ENCODE results near the gene ALPI.
"Not testable (repeated sequence)": the region's sequence is repeated elsewhere in the genome, so short reads cannot be mapped to it uniquely, and the experiment has no call there.

The ALPI gene

GRCh38 chr2:232455426-232456255, at the start of gene ALPI:
ALPI (plus strand) TSS chr2:232456153; CDS start chr2:232456200, 47 bp downstream.
- no peak for DNase-seq

- DNase-seq, result no peak
Observed at GRCh38 chr2:232406556-232407310, 49.2 kb upstream of the ALPI start, which contains the start of gene ALPG. ALPG (plus strand) TSS chr2:232406844; CDS start chr2:232406895, 51 bp downstream.

DNA sequence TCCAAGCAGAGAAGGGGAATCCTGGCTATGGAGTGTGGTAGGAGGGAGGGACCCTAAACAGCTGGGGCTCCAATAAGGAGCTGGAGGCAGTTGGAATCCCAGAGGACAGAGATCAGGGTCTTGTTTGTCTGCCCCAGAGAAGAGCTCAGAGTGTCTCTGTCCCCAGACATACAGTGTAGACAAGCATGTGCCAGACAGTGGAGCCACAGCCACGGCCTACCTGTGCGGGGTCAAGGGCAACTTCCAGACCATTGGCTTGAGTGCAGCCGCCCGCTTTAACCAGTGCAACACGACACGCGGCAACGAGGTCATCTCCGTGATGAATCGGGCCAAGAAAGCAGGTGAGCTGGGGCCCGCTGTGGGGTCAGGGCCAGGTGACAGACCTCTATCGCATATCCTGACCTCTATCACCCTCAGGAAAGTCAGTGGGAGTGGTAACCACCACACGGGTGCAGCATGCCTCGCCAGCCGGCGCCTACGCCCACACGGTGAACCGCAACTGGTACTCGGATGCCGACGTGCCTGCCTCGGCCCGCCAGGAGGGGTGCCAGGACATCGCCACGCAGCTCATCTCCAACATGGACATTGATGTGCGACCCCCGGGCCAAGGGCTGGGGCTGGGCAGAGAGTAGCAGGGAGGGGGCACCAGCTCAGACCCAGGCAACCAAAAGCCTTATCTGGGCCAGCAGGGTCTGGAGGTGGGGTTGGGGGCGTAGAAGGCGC, 48.4 kb upstream of the ALPI start:
- not testable (repeated sequence) for DNase-seq

DNA sequence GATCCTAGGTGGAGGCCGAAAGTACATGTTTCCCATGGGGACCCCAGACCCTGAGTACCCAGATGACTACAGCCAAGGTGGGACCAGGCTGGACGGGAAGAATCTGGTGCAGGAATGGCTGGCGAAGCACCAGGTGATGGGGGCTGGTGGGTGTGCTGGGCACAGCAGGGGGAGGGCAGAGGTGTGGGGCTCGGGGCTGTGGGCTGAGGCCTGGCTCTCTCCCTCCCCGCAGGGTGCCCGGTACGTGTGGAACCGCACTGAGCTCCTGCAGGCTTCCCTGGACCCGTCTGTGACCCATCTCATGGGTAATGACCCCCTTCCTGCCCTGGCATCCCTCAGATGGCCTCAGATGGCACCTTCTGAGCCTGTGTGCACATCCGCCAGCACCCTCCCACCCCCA, 47.7 kb upstream of the ALPI start:
- not testable (repeated sequence) for DNase-seq

DNA sequence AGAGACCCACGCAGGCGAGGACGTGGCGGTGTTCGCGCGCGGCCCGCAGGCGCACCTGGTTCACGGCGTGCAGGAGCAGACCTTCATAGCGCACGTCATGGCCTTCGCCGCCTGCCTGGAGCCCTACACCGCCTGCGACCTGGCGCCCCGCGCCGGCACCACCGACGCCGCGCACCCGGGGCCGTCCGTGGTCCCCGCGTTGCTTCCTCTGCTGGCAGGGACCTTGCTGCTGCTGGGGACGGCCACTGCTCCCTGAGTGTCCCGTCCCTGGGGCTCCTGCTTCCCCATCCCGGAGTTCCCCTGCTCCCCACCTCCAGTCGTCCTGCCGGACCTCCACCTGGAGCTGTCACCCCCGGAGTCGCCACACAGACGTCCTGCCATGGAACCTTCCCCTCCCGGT, 46.3 kb upstream of the ALPI start:
- not testable (repeated sequence) for DNase-seq

DNA sequence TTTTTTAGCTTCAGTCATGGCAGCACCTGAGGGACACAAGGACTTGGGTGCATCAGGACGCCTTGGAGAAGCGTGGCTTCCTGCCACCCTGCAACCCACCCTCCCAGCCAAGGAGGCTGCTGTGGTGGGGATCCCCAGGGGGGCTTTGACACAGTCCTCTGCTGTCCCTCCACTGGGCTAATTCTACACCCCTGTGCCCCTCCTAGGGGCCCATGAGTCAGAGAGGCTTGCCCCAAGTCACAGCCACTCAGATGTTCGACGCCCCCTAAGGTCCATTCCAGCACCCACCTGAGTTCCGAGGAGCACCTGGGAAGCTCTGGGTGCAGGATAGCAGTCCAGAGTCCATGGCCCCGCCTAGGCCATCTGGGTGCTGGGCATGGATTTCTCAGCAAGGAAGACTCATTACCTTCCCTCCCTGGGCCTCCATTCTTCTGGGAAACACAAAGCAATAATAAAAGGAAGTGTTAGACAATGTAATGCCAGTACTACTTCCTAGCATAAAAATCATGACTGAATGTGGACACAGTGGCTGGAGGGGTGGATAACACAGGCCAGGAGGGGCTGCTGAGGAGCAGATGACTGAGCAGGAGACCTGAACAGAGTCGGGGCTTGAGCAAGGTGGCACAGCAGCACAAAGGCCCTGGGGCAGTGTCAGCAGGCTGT, 45.6 kb upstream of the ALPI start:
- no peak for DNase-seq

DNA sequence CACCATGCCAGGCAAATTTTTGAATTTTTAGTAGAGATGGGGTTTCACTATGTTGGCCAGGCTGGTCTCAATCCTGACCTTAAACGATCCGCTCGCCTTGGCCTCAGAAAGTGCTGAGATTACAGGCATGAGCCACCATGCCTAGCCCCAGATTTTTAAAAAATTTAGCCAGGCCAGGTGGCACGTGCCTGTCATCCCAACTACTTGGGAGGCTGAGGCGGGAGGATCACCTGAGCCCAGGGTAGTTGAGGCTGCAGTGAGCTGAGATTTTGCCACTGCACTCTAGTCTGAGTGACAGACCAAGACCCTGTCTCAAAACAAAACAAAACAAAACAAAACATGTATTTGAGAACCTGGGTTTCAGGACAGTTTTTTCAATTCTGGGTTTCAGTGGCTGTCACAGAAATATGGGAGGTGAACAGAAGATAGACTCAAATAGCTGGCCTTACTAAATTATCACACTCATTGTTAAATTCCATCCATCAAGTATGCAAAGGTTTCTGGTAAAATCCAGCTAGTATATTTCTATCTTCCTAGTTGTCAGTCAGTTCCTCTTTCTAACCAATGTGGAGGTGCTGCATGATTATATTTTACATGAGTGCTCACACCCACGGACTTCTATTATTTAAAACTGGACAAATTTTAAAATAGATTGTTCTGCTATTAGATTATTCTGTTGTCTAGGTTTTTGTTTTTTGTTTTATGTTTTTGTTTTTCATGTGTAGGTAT, 43.9 kb upstream of the ALPI start:
- no peak for DNase-seq

GRCh38 chr2:232412986-232413385, 43.0 kb upstream of the ALPI start:
- DNase-seq, result no peak

GRCh38 chr2:232415138-232415690, 40.7 kb upstream of the ALPI start:
- no peak for DNase-seq

DNA sequence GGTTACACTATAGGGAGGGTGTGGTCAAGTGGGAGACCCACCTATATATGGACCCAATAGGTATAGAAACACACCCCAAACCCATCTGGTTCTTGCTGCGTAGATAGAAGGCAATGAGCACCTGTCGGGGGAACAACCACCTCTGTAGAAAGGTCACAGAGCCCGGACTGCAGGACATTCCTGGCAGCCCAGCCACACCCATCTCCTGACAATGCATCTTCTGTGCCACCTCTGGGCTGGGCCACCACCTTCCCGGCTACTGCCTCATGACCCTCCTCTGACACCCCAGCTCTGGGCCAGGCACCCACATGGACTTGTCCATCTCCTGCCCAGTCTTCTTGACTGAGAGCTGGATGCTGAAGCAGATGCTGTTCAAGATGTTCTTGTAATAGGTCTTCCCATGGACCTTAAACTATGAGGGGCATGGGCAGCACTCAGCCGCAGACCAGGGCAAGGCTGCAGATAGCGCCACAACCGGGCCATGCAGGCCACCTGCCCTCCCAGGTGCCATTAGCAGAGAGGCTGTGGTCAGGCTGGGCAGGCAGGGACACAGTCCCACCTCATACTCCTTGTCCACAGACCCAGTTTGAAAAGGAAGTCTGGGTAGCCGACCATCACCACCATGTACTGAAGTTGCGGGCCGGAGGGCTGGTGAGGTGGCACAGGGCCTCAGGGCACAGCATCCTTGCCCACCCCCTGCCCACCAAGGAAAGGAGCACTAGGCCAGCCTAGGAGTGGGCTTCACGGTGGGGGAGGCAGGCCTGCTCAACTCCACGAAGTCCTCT, 40.0 kb upstream of the ALPI start:
- DNase-seq, result no peak

DNA sequence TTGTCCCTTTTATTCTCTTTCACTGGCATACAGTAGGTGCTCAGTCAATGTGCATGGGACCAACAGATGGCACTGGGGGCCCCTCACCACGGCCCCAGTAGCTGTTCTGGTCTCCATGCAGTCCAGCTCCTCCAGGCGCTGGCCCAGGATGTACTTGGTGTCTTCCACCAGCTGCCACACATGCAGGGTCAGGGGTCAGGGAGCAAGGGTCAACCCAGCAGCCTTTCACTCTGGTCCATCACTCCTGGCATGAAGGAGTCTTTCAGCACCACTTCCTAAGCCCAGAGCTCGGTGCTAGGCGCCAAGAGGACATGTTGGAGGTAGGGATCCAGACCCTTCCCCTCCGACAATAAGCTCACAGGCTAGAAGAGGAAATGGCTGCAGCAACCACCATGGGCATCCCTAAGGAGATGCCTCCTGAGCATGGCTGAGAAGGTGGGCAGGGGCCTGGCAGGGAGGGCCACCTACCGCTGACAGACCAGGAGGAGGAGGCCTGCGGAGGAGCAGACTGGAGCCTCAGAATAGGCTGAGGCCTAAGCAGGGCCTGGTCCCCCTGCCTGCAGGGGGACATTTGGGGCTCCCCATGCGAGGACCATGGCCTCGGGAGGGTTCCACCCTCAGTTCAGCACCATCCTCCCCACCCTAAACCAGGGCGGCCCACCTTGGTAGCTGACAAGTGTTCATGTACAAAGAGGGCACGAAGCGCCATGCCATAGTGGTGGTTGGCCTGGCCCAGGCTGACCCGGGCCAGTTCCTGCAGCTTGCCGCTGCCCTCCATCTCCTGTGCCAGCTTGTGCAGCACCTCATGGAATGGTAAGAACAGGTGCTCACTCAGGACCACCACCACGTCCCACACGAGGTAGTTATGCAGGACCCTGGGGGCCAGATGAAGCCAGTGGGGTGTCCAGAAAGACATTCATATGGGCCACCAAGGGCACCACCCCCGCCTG, 39.2 kb upstream of the ALPI start:
- DNase-seq, result no peak

- DNase-seq, result no peak
Observed at GRCh38 chr2:232417489-232417888, 38.5 kb upstream of the ALPI start.

- no peak for DNase-seq
Observed at GRCh38 chr2:232418056-232418455, 37.9 kb upstream of the ALPI start.

GRCh38 chr2:232418466-232419244, 37.3 kb upstream of the ALPI start:
- no peak for DNase-seq

DNA sequence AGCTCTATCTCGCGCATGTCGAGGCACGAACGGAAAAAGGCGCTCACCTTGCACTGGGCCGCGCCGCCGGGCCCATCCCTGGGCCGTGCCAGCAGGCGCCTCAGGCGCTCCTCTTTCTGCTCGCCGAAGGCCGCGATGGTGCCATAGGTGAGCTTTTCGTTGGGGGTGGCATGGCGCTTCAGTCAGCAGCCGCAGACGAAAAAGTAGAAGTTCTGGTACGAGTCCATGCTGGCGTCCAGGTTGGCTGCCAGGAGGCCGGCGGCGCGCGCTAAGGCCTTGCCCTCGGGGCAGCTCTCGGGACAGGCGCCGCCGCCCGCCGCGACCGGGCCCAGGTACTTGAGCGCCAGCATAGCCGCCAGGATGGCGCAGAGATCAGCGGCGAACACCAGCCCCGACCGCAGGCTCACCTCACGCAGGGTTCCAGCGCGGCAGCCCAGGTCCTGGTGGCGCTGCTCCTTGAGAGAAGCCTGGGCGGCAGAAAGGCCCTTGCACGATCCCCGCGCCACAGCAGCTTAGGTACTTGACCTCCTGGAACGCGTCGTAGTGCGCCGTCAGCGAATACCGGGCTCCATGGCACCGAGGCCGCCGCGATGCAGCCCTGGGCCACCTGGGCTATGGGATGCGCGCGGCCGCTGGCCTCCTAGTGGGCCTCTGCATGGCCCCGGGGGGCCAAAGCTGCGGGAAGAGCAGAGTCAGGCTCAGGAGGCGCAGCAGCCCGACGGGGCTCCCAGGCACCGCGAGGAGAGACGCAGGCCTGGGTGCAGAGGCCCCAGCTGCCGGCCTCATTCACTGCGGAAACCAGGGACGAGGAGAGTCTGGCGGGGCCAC, 36.5 kb upstream of the ALPI start:
- no peak for DNase-seq

DNA sequence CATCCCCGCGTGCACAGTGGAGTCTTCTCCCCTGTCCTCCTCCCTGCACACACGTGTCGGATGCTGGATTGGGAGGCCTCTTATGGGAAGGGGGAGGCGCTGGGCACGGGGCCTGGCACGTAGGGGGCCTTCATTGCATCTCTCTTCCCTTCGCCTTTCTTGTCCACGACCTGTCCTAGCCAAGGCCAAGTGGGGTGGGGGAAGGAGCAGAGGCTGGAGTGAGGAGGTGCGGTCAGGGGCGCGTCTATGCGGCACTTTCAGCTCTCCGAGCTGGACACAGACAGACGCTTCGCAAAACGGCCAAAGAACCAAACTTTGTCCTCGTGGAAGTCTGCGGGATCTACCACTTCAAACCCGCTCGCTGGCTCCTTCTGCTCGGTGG, 35.9 kb upstream of the ALPI start:
- no peak for DNase-seq

- DNase-seq, result no peak
Observed at GRCh38 chr2:232420463-232421188, 35.3 kb upstream of the ALPI start.

Data from NCI-H446 treated with DMSO at 0.1 percent for 48 hours (cell line).